HCT116 (cell line): ENCODE data around the gene ATXN1. TPM values are rescaled to one million over a fixed set of nuclear protein-coding genes. Genes with fewer than 3 reads are reported as not detected.

Source experiments
- ATAC-seq: fragments of 200-7000 bp; cut with Tn5 transposase; 2 replicates; pipeline ENCODE4 v1.9.1; 2020; ENCODE audit warnings: mild to moderate bottlenecking, moderate library complexity
- BruUV-seq: library from RNA; stranded (reverse); fragments of 400-500 nt; replicated peaks from 2 replicates; lab custom pipeline; 2021; lab: Mats Ljungman, UMichigan
- CTCF ChIA-PET: fragments of 300-600 bp; sonication (Branson Sonifier 250); formaldehyde crosslinking; loops from one replicate; lab custom pipeline; 2021; ENCODE audit warnings: antibody characterized with exemption; lab: Charles Lee
- POLR2A ChIA-PET: fragments of 300-600, 350-600 bp; sonication (Branson Sonifier 250); formaldehyde crosslinking; loops from one replicate; lab custom pipeline; 2021; ENCODE audit warnings: antibody characterized with exemption; lab: Charles Lee
- RAD21 ChIA-PET, 2 experiments: fragments of 300-600 bp; sonication (Branson Sonifier 250); formaldehyde crosslinking; loops; one replicate each; lab custom pipeline; 2023; ENCODE audit warnings: low total read pairs in 2 of 2; ENCODE audit not compliant: uncharacterized antibody in 2 of 2, unreplicated experiment in 2 of 2, low non-redundant PET in 1 of 2; lab: Charles Lee
- DNase-seq: peaks from one replicate; pipeline ENCODE4 v3.0.0-alpha.2; 2010; ENCODE audit warnings: low read depth, low spot score
- H2AFZ ChIP-seq: fragments of 200-600 bp; shearing (Covaris generic), sonication (generic); 2 replicates; pipeline ENCODE4 v1.6.1; 2017; ENCODE audit warnings: low read depth, mixed run types, mixed read lengths, antibody characterized with exemption, low read length; ENCODE audit not compliant: poor library complexity, severe bottlenecking
- H3K27ac ChIP-seq: 2 replicates; pipeline ENCODE4 v1.5.1; 2012; ENCODE audit warnings: low read depth, low read length
- H3K27me3 ChIP-seq: fragments of 200-600 bp; sonication (generic); 2 replicates; pipeline ENCODE4 v1.6.1; 2016; ENCODE audit warnings: mixed run types, low read length, mixed read lengths; ENCODE audit not compliant: insufficient read depth
- H3K36me3 ChIP-seq, 2 experiments: fragments of 200-500 bp in 1 of 2; fragments of 200-600 bp in 1 of 2; sonication (Bioruptor generic) in 1 of 2; sonication (generic) in 1 of 2; 2 replicates each; pipeline versions ENCODE4 v1.5.1 to v1.6.1; 2014 to 2016; ENCODE audit warnings: low read length in 2 of 2, inconsistent platforms in 1 of 2, mixed read lengths in 1 of 2, mixed run types in 1 of 2; ENCODE audit not compliant: insufficient read depth in 2 of 2, control insufficient read depth in 1 of 2
- H3K4me1 ChIP-seq, 2 experiments: fragments of 200-600 bp in 1 of 2; sonication (generic) in 1 of 2; 2 replicates each; pipeline versions ENCODE4 v1.5.1 to v1.6.1; 2012 to 2017; ENCODE audit warnings: low read length in 2 of 2, inconsistent platforms in 1 of 2, mild to moderate bottlenecking in 1 of 2, mixed read lengths in 1 of 2, mixed run types in 1 of 2, moderate library complexity in 1 of 2; ENCODE audit not compliant: insufficient read depth in 2 of 2, control insufficient read depth in 1 of 2
- H3K4me2 ChIP-seq: fragments of 200-600 bp; sonication (generic); 2 replicates; pipeline ENCODE4 v1.6.1; 2017; ENCODE audit warnings: mixed run types, low read length, mixed read lengths
- H3K4me3 ChIP-seq, 2 experiments: fragments of 200-600 bp in 1 of 2; sonication (generic) in 1 of 2; replicated peaks in 1 of 2; 2 replicates each; pipeline ENCODE4 v1.5.1; 2011 to 2016; ENCODE audit warnings: low read length in 2 of 2, control low read depth in 1 of 2, low read depth in 1 of 2, mild to moderate bottlenecking in 1 of 2, mixed read lengths in 1 of 2, mixed run types in 1 of 2
- H3K79me2 ChIP-seq: fragments of 200-600 bp; sonication (generic); 2 replicates; pipeline ENCODE4 v1.6.1; 2017; ENCODE audit warnings: mild to moderate bottlenecking, mixed run types, low read length, moderate library complexity, mixed read lengths; ENCODE audit not compliant: insufficient read depth
- H3K9ac ChIP-seq: fragments of 200-600 bp; sonication (generic); 2 replicates; pipeline ENCODE4 v1.6.1; 2016; ENCODE audit warnings: low read length, mixed read lengths
- H3K9me2 ChIP-seq: fragments of 200-600 bp; sonication (generic), shearing (Covaris generic); 2 replicates; pipeline ENCODE4 v1.6.1; 2017; ENCODE audit warnings: mixed run types, mild to moderate bottlenecking, moderate library complexity; ENCODE audit not compliant: insufficient read depth
- H3K9me3 ChIP-seq, 2 experiments: fragments of 200-500 bp in 1 of 2; fragments of 200-600 bp in 1 of 2; sonication (Bioruptor generic) in 1 of 2; sonication (generic) in 1 of 2; 2 replicates each; pipeline ENCODE4 v1.6.1; 2014 to 2017; ENCODE audit warnings: low read length in 2 of 2, mixed read lengths in 2 of 2, inconsistent platforms in 1 of 2, low read depth in 1 of 2, mild to moderate bottlenecking in 1 of 2, mixed run types in 1 of 2, moderate library complexity in 1 of 2; ENCODE audit not compliant: control insufficient read depth in 1 of 2, insufficient read depth in 1 of 2
- H4K20me1 ChIP-seq: fragments of 200-600 bp; sonication (generic), shearing (Covaris generic); 2 replicates; pipeline ENCODE4 v1.6.1; 2017; ENCODE audit warnings: mixed run types, mild to moderate bottlenecking, moderate library complexity; ENCODE audit not compliant: insufficient read depth
- ATF3 ChIP-seq: IDR thresholded peaks from 2 replicates; pipeline ENCODE4 v1.6.1; 2012
- CBX3 ChIP-seq: IDR thresholded peaks from 2 replicates; pipeline ENCODE4 v1.6.1; 2012; ENCODE audit warnings: low read depth
- CEBPB ChIP-seq: IDR thresholded peaks from 2 replicates; pipeline ENCODE4 v1.6.1; 2012; ENCODE audit warnings: low read depth
- CTCF ChIP-seq, 3 experiments: fragments of 200-600 bp in 1 of 3; sonication (generic) in 1 of 3; IDR thresholded peaks in 2 of 3; conservative IDR thresholded peaks in 1 of 3; 2 replicates each; pipeline ENCODE4 v1.5.1; 2012 to 2017; ENCODE audit warnings: low read depth in 2 of 3, low read length in 2 of 3, antibody characterized with exemption in 1 of 3, borderline replicate concordance in 1 of 3, control low read depth in 1 of 3, mild to moderate bottlenecking in 1 of 3, mixed read lengths in 1 of 3, mixed run types in 1 of 3, moderate library complexity in 1 of 3; ENCODE audit not compliant: insufficient read depth in 1 of 3
- EGR1 ChIP-seq: IDR thresholded peaks from 2 replicates; pipeline ENCODE4 v1.6.1; 2012; ENCODE audit warnings: low read depth
- ELF1 ChIP-seq: IDR thresholded peaks from 2 replicates; pipeline ENCODE4 v1.6.1; 2012; ENCODE audit warnings: low read depth, borderline replicate concordance
- FOSL1 ChIP-seq: IDR thresholded peaks from 2 replicates; pipeline ENCODE4 v1.6.1; 2012; ENCODE audit warnings: low read depth
- JUND ChIP-seq: IDR thresholded peaks from 2 replicates; pipeline ENCODE4 v1.6.1; 2012
- MAX ChIP-seq: IDR thresholded peaks from 2 replicates; pipeline ENCODE4 v1.6.1; 2012
- POLR2A ChIP-seq: IDR thresholded peaks from 2 replicates; pipeline ENCODE4 v1.7.0; 2011; ENCODE audit warnings: borderline replicate concordance; ENCODE audit not compliant: insufficient read depth, insufficient read length; ENCODE audit errors: extremely low read depth
- REST ChIP-seq: IDR thresholded peaks from 2 replicates; pipeline ENCODE4 v1.6.1; 2012; ENCODE audit warnings: low read depth
- SIN3A ChIP-seq: IDR thresholded peaks from 2 replicates; pipeline ENCODE4 v1.6.1; 2012; ENCODE audit warnings: low read depth
- SP1 ChIP-seq: IDR thresholded peaks from 2 replicates; pipeline ENCODE4 v1.6.1; 2012; ENCODE audit warnings: low read depth
- SRF ChIP-seq: IDR thresholded peaks from 2 replicates; pipeline ENCODE4 v1.6.1; 2012; ENCODE audit warnings: low read depth
- TCF7L2 ChIP-seq: IDR thresholded peaks from 2 replicates; pipeline ENCODE4 v1.7.0; 2011; ENCODE audit warnings: borderline replicate concordance, inconsistent platforms; ENCODE audit not compliant: insufficient read depth, insufficient read length; ENCODE audit errors: extremely low read depth
- YY1 ChIP-seq: IDR thresholded peaks from 2 replicates; pipeline ENCODE4 v1.6.1; 2011; ENCODE audit warnings: low read length, low read depth, moderate library complexity, mild to moderate bottlenecking; ENCODE audit not compliant: insufficient replicate concordance; ENCODE audit errors: extremely low read depth
- ZBTB33 ChIP-seq: IDR thresholded peaks from 2 replicates; pipeline ENCODE4 v1.6.1; 2011; ENCODE audit warnings: mild to moderate bottlenecking, low read length, moderate library complexity; ENCODE audit not compliant: insufficient replicate concordance; ENCODE audit errors: extremely low read depth
- ZFX ChIP-seq: fragments of 450-650 bp; IDR thresholded peaks from 2 replicates; pipeline ENCODE4 v1.6.1; 2017
- ZNF274 ChIP-seq: fragments of 200-500 bp; sonication (Bioruptor generic); IDR thresholded peaks from 2 replicates; pipeline ENCODE4 v1.6.1; 2014; ENCODE audit warnings: mild to moderate bottlenecking, low read depth, low read length, inconsistent platforms
- intact Hi-C: fragments of 100-400 bp; cut with micrococcal nuclease; formaldehyde crosslinking; loops from 2 replicates; pipeline ENCODE4 v1.10.0; 2022
- total RNA-seq: library from RNA; stranded (reverse); gene quantifications from one replicate; pipeline ENCODE4 v1.2.1, GENCODE V29; 2021; ENCODE audit not compliant: unreplicated experiment

The ATXN1 gene
- total RNA-seq, 1 experiment from 2014 or later: 21.0 TPM

- peak; percentile 53 for ATAC-seq
- intact Hi-C loops: no loop called here
- Histone ChIP-seq H2AFZ (peak overlapping the region; percentile 40), H4K20me1 (no peaks in the 10 kb centered on the region), H3K4me1 (peaks cover 58 to 74% of the 10 kb centered on the region in 2 experiments), H3K9me2 (no peaks in the 10 kb centered on the region), H3K27me3 (no peaks in the 10 kb centered on the region), H3K36me3 (no peaks in the 10 kb centered on the region), H3K9me3 (no peaks in the 10 kb centered on the region), H3K4me3 (peak overlapping the region in 1 of 2 experiments; percentile 32; a peak in 2 of 4 replicates), H3K4me2 (peak overlapping the region; percentile 74), H3K9ac (peak overlapping the region; percentile 6; the same call in 1 of the 2 replicates), H3K79me2 (no peaks in the 10 kb centered on the region), H3K27ac (peak overlapping the region; percentile 50; the same call in 1 of the 2 replicates)
- ChIA-PET CTCF (interaction anchor here (1.0 to 3.2 kb wide), 2 partner anchors 33 to 217 kb away, joined by 3 to 13 read pairs; partner anchors contain the start of gene ATXN1), RAD21 (interaction anchor here in 1 of 2 experiments (1.2 to 1.7 kb wide), 2 partner anchors 32 to 217 kb away, joined by 3 to 4 read pairs; partner anchors contain the start of gene ATXN1), POLR2A (interaction anchor here (0.8 to 1.5 kb wide), 2 partner anchors 16 to 34 kb away, joined by 3 to 4 read pairs; no protein-coding TSS in a partner anchor)
- no TSS peak for BruUV-seq
- DNase-seq: no peak
- no peak for TF ChIP-seq ELF1
- peak; percentile 35; the same call in 1 of the 2 replicates for TF ChIP-seq CBX3
- no peak for TF ChIP-seq TCF7L2
- TF ChIP-seq ATF3: 0 out of 2 replicates have a peak, but pooled peaks have one; percentile 35
- TF ChIP-seq MAX: peak; percentile 50; the same call in 1 of the 2 replicates
- no peak for TF ChIP-seq ZFX
- TF ChIP-seq SRF: no peak
- TF ChIP-seq ZNF274: no peak
- peak; percentile 53 for TF ChIP-seq SP1
- no peak for TF ChIP-seq CTCF (IDR thresholded peaks at IDR 0.05 in 2 of 3, conservative IDR thresholded peaks at IDR 0.05 in 1 of 3; ENCODE audit: borderline replicate concordance in 1 of 3, insufficient read depth in 1 of 3, low read depth in 2 of 3, low read length in 2 of 3)
- no peak for TF ChIP-seq POLR2A
- TF ChIP-seq EGR1: no peak
- TF ChIP-seq CEBPB: peak; percentile 78; the same call in 1 of the 2 replicates
- peak; percentile 72 for TF ChIP-seq FOSL1
- peak; percentile 79 for TF ChIP-seq JUND
- TF ChIP-seq REST: no peak
- peak; percentile 63; the same call in 1 of the 2 replicates for TF ChIP-seq SIN3A
- TF ChIP-seq YY1: no peak
- TF ChIP-seq ZBTB33: no peak
Measured at GRCh38 chr6:16729183-16729691, 32.0 kb downstream of the ATXN1 start.
